HG03095 (cell line): ENCODE results near the gene LCE2A.
"Not testable (repeated sequence)": the region's sequence is repeated elsewhere in the genome, so short reads cannot be mapped to it uniquely, and the experiment has no call there.

Experiments used
- ATAC-seq: cut with Tn5 transposase; IDR thresholded peaks from one replicate; pipeline ENCODE4 v1.9.1; 2021; ENCODE audit warnings: moderate library complexity; ENCODE audit not compliant: unreplicated experiment

The LCE2A gene, protein sequence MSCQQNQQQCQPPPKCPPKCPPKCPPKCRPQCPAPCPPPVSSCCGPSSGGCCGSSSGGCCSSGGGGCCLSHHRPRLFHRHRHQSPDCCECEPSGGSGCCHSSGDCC

DNA sequence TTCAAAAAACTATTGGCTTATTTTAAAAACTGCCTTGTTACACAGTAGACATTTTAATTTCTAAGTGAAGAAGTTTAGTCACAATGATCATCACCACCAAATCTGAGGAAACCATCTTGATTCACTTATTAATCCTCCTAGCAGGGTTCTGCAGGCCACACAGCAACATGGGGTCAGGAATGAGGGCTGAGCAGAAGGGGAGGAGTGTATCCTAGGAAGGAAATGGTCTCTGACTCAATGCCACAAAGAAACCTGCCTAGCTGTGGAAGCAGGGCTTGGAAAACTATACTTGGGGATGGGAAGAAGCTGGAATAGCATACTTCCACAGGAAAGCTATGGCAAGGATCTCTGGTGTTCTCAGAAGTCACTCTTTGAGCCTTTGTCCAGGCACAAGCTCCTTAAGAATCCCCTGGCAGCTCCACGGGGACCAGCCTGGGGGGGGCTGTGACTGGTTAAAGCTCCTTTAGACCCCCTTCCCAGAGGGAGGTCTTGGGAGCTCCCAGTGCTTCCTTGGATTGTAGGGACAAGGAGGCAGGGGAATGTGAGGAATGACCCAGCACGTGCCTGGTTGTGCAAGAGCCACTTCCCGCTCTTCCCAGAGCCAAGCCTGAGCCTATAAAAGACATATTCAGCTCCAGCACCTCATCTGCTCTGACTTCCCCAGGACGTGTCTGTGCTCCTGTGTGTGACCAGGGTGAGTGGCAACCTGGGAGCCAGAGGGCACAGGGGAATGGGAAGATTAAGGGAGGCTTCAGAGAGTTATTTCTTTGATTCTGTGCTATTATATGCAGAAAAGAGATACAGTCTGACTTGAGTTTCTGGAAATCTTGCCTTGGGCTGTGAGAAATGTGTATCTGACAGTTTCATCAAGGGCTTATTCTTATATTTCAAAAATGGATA, at the start of gene LCE2A:
Gene LCE2A, plus strand, starts transcription at position 645 of the 900 bp plus-strand sequence. CDS start 557 bp downstream, outside the sequence.
- ATAC-seq: no peak

DNA sequence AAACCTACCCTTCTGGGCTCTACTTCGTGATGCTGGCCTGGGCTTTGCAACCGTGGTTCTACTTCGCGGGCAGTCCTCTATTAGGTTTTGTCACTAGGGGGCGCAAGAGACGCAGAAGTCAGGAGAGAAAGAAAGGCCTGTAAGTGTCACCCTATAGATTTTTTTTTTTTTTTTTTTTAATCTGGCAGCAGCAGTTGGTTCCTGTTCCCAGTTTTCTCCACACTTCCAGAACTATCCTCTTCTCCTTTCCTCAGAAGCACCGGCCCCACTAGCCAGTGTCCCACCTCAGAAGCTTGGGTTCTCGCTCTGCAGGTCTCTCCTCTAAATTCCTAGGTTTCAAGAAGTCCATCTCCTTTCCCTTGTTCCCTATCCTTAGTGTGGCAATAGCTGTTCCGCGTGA, 44.0 kb upstream of the LCE2A start:
- no peak for ATAC-seq

DNA sequence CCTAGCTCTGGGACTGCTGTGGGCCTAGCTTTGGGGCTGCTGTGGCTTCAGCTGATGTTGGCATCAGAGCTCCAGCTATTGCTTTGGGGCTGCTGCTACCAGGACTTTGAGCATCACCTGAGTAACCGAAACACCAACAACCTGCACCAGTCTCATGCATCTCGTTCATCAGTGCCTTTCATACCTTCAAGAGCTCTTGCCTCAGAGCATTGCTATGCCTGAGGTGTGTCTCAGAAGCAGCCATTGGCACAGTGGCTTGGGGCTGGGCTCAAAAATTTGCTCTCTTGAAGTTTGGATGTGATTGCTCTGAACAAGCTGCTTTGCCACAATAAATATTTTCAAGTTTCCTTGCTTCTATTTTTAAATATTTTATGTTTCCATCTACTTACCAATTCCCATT, 41.7 kb upstream of the LCE2A start:
- ATAC-seq: no peak

DNA sequence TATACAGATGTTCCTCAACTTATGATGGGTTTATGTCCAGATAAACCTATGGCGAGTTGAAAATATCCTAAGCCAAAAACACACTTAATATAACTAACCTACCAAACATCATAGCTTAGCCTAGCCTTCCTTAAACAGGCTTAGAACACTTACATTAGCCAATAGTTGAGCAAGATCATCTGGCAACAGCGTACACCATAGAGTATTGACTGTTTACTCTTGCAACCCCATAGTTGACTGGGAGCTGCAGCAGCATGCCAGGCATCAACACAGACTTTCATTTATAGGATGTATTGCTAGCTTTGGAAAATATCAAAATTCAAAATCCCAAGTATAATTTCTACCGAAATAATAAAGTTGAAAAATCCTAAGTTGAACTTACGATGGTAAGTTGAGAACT, 40.5 kb upstream of the LCE2A start:
- no peak for ATAC-seq

DNA sequence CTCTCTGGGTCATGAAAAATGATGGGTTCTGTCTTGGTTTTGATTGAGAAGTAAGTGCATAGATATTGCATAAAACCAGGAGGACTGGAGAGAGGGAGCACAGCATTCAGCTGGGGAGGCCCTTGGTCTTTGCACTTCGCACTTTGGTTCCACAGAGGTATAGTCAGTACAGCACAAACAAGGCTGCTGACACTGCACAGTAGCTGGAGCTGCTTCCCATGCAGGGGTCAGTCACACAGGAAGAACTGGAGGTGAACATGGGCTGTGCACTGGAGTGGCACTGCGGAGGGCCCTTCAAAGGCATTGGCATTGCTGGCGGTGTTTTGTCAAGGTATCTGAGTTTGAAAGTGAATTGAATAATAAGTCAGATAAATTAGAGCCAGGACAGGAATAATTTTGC, 39.5 kb upstream of the LCE2A start:
- ATAC-seq: no peak

DNA sequence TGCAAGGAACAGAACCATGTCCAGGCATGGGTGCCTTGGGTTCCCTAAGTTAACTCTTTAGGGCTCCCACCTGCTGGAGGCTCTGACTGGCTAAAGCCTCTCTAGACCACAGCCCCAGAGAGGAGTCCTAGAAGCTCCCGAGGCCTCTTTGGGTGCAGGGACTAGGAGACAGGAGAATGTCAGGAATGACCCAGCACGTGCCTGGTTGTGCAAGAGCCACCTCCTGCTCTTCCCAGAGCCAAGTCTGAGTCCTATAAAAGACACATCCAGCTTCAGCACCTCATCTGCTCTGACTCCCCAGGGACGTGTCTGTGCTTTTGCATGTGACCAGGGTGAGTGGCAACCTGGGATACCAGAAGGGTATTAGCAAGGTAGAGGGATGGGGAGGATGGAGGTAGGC, 35.0 kb upstream of the LCE2A start, which contains the start of gene LCE2D:
Gene LCE2D, plus strand, starts transcription at position 283 of the 400 bp plus-strand sequence. CDS start 726 bp downstream, outside the sequence.
- no peak for ATAC-seq

DNA sequence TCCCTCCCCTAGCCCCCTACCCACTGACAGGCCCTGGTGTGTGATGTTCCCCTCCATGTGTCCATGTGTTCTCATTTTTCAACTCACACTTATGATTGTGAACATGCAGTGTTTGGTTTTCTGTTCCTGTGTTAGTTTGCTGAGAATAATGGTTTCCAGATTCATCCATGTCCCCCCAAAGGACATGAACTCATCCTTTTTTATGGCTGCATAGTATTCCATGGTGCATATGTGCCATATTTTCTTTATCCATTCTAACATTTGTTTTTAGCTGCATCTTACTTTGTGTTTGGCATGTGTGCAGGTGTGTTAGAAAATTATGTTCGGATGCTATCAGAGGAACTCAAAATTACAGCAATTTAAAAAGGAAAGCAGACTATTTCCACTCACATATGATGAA, 32.0 kb upstream of the LCE2A start:
- ATAC-seq: not testable (repeated sequence)

DNA sequence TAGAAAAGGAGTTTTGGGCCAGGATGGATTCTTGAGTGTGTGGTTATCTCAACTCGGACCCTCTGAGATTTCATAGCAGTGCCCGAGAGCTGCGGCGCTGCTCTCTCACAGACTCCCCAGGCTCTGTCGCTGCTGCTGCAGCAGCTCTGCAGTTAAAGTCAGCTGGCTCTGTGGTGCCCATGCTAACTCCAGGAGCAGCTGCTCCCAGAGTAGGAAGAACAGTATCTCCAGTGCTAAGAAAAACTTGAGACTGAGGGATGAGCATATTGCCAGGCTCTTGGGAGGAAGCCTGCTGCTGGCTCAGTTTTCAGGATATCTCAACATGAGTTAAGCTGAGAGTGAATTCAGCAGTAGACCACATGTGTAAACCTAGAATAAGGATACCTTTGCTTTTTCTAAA, 30.5 kb upstream of the LCE2A start:
- ATAC-seq: no peak

DNA sequence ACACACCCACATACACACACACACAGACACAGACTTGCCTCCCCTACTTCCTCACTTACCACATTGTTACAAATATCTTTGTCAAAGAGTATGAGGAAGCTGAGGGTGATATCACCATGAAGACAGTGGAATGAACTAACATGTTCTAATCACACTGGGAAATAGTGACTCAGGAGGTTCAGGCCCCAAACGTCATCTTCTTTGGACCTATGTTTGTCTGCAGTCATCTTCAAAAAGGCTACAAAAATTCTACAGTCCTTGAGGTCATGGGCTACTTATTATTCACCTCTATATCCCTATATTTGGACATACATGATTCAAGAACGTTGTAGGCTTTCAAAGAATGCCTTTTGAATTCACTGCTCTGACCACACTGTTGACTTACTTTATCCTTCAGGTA, 25.1 kb upstream of the LCE2A start:
- ATAC-seq: no peak

DNA sequence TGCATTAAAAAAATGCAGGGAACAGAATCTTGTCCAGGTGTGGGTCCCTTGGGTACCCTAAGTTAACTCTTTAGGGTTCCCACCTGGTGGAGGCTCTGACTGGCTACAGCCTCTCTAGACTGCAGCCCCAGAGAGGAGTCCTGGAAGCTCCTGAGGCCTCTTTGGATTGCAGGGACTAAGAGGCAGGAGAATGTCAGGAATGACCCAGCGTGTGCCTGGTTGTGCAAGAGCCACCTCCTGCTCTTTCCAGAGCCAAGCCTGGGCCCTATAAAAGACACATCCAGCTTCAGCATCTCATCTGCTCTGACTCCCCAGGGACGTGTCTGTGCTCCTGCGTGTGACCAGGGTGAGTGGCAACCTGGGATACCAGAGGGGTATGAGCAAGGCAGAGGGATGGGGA, 23.2 kb upstream of the LCE2A start, which contains the start of gene LCE2C:
Gene LCE2C, plus strand, starts transcription at position 297 of the 400 bp plus-strand sequence. CDS start 737 bp downstream, outside the sequence.
- ATAC-seq: not testable (repeated sequence)

DNA sequence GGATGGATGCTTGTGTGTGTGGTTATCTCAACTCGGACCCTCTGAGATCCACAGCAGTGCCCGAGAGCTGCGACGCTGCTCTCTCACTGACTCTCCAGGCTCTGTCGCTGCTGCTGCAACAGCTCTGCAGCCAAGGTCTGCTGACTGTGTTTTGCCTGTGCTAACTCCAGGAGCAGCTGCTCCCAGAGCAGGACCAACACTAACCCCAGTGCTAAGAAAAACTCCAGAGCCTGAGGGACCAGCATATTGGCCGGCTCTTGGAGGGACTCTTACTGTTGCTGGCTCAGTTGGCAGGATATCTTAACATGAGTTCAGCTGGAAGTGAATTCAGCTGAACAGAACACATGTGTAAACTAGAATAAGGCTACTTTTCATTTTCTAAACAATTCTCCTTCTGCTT, 18.7 kb upstream of the LCE2A start:
- no peak for ATAC-seq

DNA sequence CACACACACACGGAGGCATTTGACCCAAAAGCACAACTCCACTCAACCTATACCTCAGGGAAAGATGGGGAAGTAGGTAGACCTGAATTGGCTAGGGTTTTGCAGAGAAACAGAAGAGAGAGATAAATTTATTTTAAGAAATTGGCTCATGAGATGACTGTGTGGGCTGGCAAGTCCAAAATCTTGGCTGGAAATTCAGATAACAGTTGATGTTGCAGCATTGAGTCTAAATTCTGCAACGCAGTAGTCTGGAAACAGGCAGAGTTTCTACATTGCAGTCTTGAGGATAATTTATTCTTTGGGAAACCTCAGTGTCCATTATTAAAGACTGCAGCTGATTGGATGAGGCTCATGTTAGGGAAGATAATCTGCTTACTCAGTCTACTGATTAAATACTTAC, 16.5 kb upstream of the LCE2A start:
- ATAC-seq: no peak

DNA sequence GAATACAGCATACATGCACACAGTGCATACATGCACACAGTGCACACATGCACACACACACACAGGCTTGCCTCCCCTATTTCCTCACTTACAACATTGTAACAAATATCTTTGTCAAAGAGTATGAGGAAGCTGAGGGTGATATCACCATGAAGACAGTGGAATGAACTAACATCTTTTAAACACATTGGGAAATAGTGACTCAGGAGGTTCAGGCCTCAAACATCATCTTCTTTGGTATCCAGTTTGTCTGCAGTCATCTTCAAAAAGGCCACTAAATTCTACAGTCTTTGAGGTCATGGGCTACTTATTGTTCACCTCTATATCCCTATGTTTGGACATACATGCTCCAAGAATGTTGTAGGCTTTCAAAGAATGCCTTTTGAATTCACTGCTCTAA, 14.3 kb upstream of the LCE2A start:
- ATAC-seq: no peak

DNA sequence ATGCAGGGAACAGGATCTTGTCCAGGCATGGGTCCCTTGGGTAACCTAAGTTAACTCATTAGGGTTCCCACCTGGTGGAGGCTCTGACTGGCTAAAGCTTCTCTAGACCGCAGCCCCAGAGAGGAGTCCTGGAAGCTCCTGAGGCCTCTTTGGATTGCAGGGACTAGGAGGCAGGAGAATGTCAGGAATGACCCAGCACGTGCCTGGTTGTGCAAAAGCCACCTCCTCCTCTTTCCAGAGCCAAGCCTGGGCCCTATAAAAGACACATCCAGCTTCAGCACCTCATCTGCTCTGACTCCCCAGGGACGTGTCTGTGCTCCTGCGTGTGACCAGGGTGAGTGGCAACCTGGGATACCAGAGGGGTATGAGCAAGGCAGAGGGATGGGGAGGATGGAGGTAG, 12.3 kb upstream of the LCE2A start, which contains the start of gene LCE2B:
Gene LCE2B, plus strand, starts transcription at position 301 of the 400 bp plus-strand sequence. CDS start 721 bp downstream, outside the sequence.
- ATAC-seq: not testable (repeated sequence)

DNA sequence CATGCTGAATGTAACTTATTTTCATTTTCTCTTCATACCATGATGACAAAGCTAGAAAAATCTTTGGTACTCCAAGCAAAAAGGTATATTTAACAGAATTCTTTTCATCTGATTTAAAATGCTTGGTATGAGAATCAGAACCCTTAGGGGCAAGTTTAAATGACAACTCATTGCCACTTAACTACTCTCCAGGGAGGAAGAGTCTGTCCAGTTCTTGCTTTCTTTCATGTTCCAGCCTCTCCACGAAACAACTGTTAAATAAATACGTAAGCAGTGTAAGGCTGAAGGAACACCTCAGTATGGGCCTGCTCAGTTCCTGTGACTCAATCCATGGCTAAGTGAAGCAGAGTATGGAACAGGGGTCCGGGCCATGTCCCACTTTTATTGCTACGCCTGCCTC, 1.6 kb downstream of the LCE2A start:
- no peak for ATAC-seq

DNA sequence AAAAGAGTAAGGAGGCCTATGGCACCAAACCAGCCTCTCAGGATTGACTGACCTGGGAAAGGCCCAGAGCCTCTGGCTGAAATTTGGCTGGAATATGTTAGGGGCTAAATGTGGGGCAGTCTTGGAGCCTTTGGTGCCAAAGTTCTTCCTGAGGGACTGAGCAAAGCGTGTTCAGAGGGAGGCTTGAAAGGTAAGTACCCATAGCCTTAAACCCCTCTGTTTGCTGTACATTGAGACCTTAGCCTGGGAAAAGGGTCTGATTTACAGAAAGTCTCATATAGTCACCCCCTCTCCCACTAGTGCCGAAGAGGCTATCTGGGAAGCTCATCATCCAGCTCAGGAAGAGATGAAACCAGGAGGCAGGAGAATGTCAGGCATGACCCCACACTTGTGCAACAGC, 9.7 kb downstream of the LCE2A start, which contains the start of gene LCE4A:
Gene LCE4A, plus strand, starts transcription at position 301 of the 400 bp plus-strand sequence. CDS start 916 bp downstream, outside the sequence.
- no peak for ATAC-seq

DNA sequence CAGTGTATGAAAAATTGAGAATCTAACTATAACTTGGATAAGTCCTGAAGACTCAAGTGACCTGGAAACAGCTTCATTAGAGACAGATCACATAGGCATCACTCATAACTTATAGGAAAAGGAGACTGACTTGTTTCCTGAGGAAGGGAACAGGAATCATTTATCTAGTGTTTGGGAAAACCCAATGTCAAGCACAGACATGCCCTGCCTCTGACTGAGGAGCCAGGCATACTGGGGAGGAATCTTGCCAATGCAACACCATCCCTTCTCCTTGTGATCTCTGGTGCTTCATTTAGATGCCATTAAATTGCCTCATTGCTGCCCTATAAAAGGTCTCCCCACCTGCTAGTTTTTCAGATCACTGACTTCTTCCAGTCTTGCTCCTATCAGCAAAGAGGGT, 20.1 kb downstream of the LCE2A start:
- no peak for ATAC-seq

DNA sequence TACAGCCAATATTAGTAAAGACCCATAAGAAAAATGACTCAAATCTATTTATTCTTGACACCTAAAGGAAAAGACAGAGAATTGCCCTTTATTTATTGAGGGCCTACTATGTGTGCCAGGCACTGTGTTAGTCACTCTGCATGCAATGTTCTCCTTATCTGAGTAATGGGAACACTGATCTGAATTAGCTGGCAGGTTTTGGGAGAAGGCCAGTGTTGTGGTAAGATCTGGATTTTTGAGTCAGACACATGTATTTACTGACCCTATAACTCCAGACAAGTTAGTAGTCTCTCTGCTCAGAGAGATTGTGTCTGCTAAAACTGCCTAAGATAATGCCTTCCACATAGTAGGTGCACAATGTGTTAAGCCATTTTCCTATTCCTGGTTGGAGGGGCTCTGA, 27.1 kb downstream of the LCE2A start:
- no peak for ATAC-seq

DNA sequence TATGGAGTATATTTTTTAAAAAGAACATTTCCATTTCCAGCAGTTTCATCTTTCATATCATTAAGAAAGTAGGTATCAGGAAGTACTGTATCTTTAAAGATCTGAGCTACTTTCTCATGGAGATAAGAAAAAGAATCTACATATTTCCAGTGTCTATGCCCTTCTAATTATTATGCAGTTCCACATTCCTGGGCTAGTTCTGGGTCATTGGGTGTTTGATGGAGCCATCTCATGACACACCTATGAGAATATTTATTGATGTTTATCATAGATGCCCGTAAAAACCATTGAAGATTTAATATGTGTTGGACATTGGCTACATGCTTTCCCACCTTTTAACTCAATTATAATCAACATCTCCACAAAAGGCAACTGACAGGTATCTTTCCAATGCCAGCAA, 30.8 kb downstream of the LCE2A start:
- ATAC-seq: no peak

DNA sequence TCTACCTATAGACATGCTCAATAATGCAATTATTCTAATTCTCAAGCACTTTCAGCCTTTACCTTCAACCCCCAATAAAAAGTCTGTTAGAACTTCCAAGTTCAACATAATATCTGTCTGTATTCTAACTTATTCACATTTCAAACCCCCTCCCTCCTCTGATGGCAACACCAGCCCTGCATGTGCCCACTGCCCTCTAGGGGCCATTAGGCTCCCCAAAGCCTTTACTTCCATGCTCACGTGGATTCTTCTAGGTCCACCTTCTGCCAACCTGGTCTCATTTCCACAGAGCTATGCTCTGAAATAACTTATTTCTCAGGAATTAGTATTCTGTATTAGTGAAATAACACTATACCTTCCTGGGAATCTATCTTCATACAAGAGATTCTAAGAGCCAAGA, 37.5 kb downstream of the LCE2A start:
- no peak for ATAC-seq

DNA sequence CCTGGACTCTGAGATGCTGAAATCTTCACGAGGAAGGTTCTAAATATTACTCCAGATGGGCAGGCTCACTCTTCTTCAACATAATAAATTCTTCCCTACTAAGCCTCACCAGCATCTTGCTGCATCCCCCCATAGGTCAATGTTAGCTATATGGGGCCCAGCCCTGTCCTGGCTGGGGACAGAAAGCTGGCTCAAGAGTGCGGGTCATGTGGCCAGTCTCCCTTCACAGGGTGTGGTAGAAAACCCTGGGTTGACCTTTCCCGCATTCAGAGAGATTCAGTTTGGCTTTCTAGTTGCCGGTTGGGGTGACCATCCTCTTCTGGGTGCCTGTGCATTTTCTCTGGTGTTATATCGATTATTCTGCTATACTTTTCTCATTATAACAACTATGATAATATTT, 39.9 kb downstream of the LCE2A start:
- no peak for ATAC-seq

DNA sequence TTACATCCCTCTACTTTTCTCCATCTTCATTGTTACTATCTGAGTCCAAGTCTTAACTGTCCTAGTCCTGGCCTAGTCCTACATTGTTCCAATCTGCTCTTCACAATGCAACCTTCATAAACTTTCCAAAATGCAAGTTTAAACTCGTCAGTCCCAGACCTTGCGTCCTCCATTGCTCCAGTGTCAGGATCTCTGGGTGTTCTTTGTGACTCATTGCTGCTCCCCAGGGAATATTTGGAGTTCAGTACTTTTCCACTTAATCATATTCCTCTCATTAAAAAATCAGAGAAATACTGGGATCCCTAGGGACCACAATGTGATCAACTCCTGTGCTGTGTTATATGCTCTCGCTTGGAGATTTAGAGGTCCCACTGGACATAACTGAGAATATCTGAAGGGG, 41.7 kb downstream of the LCE2A start:
- no peak for ATAC-seq
